ENCODE results near the gene KCNQ5.

KCNQ5 gene

DNA sequence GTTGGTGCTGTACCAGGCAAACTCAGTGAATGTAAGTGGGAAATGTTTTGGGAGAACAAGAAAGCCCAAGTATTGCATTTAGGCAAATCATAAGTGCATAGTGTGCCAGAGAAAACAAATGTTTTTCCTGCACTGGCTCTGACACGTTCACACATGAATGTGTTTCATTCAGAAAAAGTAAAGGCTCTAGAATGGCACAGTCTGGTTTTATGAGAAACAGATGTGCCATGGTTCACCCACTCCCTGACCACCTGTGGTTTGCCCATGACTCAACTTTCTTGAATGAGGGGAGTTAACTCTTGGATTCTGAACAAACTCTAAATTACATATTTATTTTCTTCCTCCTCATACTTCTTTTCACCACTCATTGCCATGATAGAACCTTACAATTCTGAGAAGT lies 126.9 kb downstream of the KCNQ5 start:
- DNase-seq: no peak

DNA sequence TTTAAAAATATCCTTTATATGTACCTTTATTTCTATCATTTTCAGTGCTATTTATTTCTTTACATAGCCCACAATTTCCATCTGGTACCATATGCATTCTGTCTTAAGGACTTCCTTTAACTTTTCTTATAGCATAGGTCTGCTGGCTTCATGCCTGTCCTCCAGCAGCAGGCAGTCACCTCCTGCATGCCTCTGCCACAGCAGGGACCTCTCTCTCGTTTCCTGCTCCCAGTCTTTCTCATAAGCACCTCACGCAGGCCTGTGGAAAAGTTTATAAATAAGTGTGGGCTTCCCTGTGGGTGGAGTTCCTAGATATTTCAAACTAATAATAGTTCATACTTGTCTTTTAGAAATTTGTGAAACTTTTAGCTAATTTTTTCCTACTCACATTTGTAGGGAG lies 133.9 kb downstream of the KCNQ5 start:
- no peak for DNase-seq

DNA sequence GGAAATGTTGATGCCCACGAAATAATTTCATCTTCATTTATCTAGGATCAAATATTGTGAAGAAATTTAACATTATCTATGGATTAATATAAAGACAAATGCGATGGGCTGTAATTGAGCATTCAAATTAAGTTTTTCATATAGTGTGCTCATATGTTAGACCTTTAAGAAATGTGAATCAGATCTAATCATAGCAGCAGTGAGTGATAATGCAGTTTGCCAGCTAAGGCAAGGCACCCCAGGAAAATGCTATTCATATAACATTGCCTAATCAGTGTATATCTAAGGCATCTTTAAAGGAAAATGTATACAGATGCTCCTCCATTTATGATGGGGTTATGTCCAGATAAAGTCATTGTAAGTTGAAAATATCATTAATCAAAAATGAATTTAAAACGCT lies 135.2 kb downstream of the KCNQ5 start:
- DNase-seq: no peak

DNA sequence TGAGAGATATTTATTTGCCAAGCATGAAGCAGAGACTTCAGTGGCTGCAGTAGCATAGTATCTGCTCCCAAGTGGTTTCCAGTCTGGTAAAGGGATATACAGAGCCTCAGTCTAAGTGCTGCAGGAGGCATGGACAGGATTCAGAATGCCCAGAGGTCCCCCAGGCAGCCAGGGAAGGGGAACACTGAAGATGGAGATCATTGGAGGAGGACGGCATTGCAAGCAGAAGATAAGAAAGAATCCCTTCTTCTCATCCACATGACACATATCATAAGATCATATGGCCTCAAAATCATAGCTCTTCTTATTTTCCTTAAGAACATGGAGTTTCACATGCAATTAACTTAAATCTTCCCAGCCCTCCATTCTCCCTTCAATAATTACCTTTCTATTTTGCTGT lies 136.1 kb downstream of the KCNQ5 start:
- no peak for DNase-seq

DNA sequence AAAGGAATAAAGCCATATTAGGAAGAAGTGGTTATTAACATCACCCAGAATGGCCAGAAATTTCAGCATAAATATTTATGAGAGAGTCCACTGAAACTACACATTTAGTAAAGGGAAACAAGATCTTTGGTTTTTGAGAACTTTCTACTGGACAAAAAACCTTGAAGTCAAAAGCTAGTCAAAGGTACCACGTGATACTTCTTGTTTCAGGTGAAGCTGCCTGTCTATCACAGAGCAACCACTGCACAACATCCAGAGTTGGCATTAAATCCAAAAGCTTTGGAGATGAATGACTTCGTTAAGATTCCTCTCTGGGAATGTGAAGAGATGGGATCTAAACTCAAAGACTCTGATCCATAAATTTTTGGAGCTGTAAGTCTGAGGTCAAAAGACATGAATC lies 137.0 kb downstream of the KCNQ5 start:
- DNase-seq: no peak

DNA sequence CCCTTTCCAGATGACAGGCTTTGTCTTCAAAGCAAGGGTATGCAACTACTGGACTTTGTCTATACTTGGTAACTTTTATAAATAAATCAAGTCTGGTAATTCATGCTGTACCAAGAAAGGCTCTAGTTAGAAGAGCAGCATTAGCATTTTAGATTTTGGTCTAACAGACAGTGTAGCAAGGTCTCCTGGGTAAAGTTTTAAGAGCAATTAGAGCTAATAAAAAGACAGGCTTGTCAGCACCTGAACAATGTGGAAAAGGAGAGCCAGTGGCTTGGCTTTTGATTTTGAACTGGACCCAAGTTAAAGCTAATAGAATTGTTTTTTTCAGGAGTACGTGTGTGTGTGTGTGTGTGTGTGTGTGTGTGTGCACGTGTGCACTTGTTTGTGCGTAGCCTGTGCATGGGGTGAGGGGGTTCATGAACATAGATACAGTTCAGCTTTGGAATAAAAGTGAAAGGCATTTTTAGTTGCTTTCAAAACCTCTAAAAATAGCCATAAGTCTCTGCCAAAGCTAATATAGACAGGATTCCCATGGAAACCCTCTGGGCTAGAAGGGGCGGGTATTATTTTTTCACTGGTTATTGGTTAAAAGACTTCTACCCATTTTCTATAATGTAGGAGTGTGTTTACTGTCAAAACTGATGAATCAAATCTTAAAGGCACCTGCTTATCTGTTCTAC lies 138.4 kb downstream of the KCNQ5 start:
- DNase-seq: no peak

DNA sequence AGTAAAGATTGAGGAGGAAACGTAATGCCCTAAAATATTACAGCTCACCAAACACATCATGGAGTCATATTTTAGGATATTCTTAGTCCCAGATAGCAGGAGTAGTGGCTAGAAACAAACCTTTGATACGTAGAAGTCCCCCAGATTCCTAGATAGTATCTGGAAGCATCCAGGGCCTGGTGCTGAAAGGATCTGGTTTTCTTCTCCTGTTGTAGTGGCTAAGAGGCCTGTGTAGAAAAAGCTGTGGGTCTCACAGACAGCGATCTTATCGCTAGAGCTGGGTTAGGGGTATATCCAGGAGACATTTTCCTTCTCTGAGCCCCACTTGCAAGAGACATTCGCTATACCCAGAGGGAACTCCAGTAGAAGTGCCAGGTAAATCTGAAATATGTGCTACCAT lies 139.9 kb downstream of the KCNQ5 start:
- no peak for DNase-seq

DNA sequence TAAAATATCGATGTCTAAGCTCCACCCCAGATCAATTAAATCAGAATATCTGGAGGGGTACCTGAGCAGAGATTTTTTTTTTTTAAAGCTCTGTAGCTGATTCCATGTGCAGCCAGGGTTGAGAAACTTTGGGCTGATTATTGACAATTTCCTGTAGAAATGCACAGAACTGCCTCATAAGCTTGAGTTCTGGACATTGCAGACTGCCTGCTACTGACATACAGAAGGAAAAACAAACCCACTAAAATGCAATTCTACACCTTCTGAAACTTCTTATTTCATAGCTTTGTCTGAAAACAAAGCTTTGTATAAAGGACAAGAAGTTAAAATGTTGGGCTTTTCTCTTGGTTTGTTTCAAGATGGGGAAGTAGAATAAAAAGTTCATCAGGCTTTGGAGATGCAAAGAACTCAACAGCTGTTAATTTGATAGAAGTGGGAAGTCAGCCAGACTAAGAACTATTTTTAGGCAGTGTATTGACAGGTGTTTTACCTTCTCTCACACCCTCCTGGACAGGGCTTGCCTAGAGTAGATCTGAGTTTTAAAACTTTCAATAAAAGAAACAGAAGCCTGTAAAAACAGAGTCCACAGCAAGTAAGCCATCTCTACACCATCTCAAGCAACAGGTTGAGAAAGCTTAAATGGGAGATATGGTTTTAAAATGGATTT lies 147.7 kb downstream of the KCNQ5 start:
- no peak for DNase-seq

DNA sequence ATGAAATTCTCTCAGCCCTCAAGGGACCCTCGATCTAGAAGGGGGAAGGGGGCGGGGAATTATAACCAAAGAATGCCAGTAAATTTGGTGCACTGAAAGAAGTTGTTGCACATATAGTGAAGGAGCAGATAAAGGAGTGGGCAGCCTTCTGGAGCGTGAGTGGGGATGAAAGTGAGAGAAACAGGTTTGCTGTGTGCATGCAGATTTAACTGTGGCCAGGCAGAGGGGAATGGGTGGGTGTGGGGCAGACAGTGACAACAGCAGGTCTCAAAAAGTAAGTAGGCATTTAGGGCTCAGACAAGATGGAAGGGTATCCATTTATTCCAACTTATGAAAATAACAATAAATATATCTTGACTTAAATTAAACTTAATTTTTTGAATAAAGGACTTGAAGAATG lies 149.1 kb downstream of the KCNQ5 start:
- no peak for DNase-seq

DNA sequence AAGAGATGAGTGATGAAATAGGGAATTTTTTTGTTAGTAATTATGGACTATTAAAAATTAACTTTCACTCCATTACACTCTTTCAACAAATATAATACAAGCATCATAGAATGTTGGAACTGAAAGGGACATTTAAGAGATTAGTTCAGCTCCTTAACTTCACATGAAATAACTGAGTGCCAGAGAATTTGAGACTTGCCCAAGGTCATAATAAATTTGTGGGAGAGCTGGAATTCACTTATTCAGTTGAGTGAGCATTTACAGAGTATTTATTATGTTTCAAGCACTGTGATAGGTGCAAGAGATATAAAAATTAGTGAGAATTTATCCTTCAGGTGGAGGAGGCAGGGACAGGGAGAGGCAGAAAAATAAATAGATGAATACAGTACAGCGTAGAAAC lies 154.6 kb downstream of the KCNQ5 start:
- DNase-seq: no peak

DNA sequence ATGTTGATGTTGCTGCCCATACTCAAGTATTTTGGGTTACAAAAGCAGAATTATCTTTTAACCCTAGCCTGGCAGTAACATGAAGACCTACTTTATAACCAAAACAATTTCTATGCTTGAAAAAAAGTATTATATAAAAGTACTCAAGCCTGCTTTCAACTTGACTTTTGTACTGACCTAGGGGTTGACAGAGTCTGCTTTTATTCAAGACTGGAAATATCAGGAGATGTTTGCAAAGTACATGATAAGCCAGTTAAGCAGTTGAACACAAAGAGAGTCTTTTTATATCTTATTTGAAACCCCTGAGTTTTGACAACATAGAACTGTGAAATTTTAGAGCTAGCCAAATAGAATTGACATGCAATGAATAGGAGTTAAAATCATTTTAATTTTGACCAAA lies 159.8 kb downstream of the KCNQ5 start:
- DNase-seq: no peak

DNA sequence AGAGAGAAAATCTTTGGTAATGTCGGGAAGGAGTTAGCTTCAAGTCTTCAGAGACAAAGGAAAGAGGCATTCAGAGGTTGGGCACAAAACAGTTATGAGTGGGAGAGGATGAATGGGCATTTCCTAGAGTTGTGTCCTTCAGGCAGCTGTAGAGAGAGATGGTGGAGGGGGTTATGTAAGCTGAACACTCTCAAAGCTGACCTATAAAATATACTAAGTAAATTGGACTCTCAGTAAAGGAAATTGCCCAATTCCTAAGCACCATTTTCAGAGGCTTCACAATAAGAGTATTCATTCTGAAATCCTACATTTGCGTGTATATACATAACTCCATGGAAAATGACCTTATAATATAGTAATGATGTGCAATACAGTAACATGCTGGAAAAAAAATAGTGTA lies 161.2 kb downstream of the KCNQ5 start:
- no peak for DNase-seq

DNA sequence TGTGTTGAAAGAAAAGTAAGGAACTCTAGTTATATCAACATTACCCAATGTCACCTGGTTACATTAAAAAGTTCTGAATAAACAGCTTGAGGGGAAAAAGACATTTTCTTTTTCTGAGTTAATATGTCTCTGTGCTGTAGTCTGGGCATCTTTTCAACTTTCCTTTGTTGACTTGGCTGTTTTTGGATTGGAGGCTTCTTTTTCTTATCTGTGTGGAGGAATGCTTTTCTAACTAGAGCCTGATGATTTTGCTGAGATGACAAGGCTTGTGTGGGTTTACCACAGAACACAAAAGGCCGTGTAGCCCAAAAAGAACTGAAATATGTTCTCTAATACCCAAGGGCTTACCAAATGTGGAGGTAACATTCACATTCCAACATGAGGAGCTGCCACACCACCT lies 161.8 kb downstream of the KCNQ5 start:
- no peak for DNase-seq

DNA sequence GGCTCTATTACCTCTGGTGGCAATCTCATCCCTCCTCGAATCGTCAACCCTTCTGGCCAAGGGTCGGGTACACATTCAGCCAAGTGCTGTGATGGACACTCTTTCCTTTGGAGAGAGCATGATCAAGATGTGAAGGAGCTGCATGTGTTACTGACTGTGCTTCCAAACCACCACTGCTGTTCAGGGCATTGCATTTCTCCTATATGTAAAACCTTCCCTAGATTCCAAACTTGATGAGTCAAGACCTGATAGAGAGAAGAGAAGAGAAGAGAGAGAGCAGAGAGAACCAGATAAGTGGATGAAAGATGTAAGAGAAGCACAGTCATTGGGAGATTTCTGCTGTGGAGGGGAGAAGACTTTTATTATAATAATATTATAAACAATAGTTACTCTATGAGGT lies 162.2 kb downstream of the KCNQ5 start:
- DNase-seq: no peak

DNA sequence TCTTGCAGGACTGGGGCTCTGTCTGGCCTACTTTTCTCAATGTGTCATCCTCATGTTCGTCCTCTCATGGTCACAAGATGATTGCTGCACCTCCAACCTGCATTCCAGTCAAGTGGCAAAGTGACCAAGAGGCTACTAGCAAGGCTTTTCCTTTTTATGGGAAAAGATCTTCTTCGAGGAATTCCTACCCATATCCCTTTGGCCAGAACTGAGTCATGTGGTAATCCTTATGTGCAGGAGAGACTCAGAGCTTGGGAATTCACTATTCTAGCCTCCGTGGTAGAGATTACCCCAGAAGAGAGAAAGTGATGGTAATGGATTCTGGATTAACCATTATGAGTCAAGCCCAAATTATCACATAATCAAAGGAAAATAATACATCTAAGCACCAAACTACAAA lies 162.7 kb downstream of the KCNQ5 start:
- no peak for DNase-seq

DNA sequence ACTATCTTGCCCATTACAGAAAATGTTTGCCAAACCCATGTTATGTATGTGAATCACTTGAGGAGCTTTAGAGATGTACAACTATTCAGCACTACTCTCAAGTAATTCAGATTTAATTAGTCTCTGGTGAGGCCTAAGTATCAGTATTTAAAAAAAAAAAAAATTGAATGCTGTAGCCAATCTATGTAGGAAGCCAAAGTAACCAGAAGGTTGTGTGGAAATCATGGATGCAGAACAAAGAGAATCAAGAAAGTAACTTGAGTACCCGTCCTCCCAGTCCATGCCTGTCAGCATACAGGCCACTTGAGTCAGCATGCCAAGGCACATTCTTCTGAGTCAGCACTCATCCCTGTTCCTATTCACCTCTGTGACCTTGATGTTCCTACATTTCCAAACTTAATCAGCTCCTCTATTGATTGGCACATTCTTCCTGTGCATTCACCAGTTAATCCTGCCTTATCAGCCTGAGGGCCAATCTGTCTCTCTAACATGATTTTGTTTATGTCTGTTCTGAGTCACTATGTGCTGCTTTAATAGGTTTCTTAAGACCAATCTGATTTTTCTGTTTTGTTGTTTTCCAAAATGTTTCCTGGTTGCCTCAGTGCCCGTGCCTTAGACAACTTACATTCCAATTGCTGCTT lies 165.6 kb downstream of the KCNQ5 start:
- no peak for DNase-seq

DNA sequence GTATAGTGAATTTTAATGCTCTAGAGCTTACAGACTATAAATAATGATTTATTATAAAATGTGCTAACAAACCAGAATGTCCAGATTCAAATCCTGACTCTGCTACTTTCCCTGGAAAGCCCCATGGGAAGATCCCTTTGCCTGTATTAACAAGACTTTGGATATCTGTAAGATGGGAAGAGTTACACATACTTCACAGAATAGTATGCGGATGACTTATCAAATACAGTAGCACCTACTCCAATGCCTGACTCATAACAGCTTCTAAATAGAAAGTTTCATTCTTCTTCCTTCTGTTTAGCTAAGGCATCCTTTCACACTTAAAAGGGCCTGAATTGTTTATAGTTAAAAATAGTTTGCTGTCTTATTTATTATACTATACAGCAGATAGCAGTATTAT lies 166.3 kb downstream of the KCNQ5 start:
- no peak for DNase-seq

DNA sequence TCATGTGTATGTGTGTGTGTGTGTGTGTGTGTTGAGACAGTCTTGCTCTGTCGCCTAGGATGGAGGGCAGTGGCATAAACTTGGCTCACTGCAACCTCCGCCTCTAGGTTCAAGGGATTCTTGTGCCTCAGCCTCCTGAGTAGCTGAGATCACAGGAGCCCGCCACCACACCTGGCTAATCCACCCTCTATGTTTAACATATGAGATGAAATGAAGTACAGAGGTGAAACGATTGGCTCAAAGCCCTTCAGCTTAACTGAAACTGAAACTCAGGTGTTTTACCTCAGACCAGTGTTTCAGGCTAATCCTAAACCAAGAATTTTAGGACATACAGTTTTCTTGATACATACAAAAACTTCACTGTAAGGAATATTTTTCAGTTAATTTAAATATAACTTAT lies 167.3 kb downstream of the KCNQ5 start:
- no peak for DNase-seq

DNA sequence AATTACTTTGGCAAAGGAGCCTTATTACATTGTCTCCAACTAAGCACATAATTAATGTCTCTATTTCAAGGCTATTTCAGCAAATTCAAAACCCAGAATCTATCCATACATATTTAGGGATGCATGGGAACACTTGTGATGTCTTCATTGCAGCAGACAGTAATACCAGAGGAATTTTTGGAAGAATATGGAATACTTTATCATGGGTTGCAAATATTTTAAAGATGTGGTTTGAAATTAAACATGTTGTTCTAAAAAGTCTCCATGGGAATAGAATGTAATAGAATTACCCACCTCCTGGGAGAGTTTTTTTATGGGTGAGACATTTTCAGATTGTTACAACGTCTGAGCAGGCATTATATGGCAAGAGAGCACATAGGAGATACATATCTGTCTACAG lies 170.8 kb downstream of the KCNQ5 start:
- no peak for DNase-seq

DNA sequence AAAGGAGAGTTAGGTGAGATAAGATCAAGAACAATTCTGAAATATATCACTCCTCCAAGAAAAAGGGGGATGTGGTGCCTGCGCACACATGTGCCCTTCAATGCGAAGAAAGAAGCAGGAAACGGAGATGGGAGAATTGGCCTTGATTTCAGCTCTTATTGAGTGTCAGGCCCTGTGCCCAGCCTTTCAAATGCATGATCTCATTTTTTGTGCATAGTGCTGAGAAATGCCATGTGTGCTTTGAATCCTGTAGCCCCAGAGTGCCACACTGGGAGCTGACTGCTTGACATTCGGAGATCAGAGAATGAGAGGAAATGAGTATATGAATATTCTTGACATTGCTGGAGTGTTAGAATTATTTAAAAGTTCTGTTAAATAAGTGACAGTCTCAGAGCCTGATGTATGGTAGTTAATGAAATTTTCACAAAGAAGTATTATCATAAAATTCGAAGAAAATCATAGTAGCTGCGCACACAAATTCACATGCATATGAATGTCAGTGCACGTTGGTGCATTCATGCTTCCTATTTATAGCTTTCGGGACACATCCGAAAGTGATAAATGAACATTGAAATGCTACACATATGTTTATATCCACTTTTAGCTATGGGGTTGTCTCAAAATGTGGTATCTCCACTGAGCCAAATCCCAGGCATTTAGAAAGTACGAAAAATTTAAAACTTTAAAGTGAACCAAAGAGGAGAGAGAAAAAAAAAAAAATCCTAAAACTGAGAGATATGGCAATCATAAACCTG lies 172.0 kb downstream of the KCNQ5 start:
- no peak for DNase-seq

DNA sequence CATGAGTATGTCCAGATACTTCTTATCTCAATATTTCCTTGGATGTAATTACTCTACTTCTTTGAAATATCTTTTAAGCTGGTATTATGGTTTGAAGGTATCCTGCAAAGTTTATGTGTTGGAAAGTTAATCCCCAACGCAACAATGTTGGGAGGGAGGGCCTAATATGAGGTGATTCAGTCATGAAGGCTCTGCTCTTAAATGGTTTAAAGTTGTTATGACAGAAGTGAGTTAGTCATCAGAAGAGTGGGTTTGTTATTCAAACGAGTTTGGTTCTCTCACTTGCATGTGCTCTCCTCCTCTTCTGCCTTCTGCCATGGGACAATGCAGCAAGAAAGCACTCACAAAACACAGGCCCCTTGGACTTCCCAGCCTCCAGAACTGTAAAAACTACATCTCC lies 176.3 kb downstream of the KCNQ5 start:
- no peak for DNase-seq

DNA sequence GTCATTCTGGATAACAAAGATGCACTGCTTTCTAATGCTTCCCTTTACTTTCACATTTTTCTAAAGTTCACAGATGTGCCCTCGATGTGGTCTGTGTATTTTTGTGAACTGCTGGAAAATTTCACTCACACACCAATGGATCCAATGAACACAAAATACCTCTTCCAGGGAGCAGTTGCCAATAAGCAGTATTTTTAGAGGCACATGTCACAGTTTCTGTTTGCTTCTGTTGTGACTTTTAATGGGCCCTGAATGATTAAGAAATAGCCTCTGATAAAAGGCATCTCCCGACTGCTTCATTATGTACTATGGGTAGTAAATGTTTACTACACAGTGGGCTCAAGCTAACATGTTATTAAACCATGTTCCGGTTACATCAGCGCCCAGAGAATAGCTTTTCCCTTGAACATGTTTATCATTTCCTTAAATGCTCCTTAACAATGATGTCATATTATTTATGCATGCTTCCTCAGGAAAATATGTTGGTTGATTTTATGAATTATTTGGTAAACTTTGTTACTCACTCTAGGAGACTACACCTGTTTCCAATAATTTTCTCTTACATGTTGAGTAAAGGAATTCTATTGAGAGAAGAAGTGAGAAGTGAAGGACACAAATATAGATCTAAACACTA lies 188.0 kb downstream of the KCNQ5 start:
- no peak for DNase-seq

DNA sequence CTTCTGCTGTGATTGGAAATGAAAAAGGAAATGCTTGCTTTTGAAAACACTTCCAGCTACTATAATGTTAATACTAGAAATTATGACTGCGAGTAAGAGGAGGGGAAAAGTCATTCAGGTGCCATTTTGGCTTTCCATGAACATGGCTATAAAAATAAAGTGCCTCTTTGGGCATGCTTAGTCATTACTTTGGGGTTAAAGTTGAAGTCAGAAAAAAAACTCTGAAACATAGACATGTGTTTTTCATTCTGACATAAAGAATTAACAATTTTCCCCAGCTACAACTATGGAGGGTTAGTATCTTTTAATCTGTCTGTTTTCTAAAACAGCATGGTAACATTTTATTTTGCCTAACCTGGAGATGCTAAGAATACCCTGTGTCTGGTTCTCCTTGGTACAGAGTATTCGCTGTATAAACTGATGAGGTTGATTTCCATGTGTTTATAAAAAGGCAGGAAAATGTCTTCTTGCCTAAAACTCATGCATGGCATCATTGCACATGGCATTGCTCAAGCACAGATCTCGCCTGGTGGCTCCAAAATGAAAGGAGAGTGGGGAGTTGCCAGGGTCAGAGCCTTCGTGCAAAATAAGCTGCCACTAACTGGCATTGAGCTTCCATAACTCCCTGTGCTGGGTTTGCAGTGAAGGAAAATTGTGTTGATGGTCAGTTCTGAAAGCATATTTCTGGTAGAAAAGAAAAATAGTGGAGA lies 188.9 kb downstream of the KCNQ5 start:
- no peak for DNase-seq

Data from activated T-cell treated with anti-CD3 and anti-CD28 coated beads, Interleukin-2, amount 50 U/mL, for 1 hour (primary cell).